OCI-LY7 (cell line): Measurements from ENCODE around the gene SEMA5A. TPM values are rescaled to one million over a fixed set of nuclear protein-coding genes. Genes with fewer than 3 reads are reported as not detected.

ENCODE experiments used
- BruUV-seq: library from RNA; stranded (reverse); fragments of 400-500 nt; replicated peaks from 2 replicates; lab custom pipeline; 2021; lab: Mats Ljungman, UMichigan
- CTCF ChIA-PET: fragments of 300-600 bp; sonication (Branson Sonifier 250); formaldehyde crosslinking; loops from one replicate; lab custom pipeline; 2022; ENCODE audit warnings: antibody characterized with exemption; ENCODE audit not compliant: unreplicated experiment; lab: Charles Lee
- POLR2A ChIA-PET: fragments of 300-600 bp; sonication (Branson Sonifier 250); formaldehyde crosslinking; loops from one replicate; lab custom pipeline; 2022; ENCODE audit warnings: antibody characterized with exemption; lab: Charles Lee
- DNase-seq: peaks from one replicate; pipeline ENCODE4 v3.0.0-alpha.2; 2015; ENCODE audit warnings: low spot score
- H2AFZ ChIP-seq: fragments of 200-600 bp; sonication (generic), shearing (Covaris generic); 2 replicates; pipeline ENCODE4 v1.6.1; 2014; ENCODE audit warnings: mild to moderate bottlenecking, antibody characterized with exemption, low read length, moderate library complexity
- H3K27ac ChIP-seq: fragments of 200-600 bp; sonication (generic); 2 replicates; pipeline ENCODE4 v1.5.1; 2014; ENCODE audit warnings: mixed run types, low read depth, mild to moderate bottlenecking, moderate library complexity, low read length, inconsistent platforms; ENCODE audit not compliant: poor library complexity, severe bottlenecking
- H3K36me3 ChIP-seq: fragments of 200-600 bp; sonication (generic); 2 replicates; pipeline ENCODE4 v1.6.1; 2014; ENCODE audit warnings: mild to moderate bottlenecking, antibody characterized with exemption, low read length, moderate library complexity, mixed read lengths; ENCODE audit not compliant: insufficient read depth
- H3K4me1 ChIP-seq: fragments of 200-600 bp; sonication (generic); 2 replicates; pipeline ENCODE4 v1.5.1; 2014; ENCODE audit warnings: mild to moderate bottlenecking, low read length; ENCODE audit not compliant: insufficient read depth, poor library complexity, severe bottlenecking
- H3K4me2 ChIP-seq: fragments of 200-600 bp; sonication (generic); 2 replicates; pipeline ENCODE4 v1.6.1; 2014; ENCODE audit warnings: mild to moderate bottlenecking, low read length
- H3K4me3 ChIP-seq: fragments of 200-600 bp; sonication (generic); 2 replicates; pipeline ENCODE4 v1.5.1; 2014; ENCODE audit warnings: mild to moderate bottlenecking, low read depth, low read length; ENCODE audit not compliant: poor library complexity, severe bottlenecking
- H3K79me2 ChIP-seq: fragments of 200-600 bp; sonication (generic); 2 replicates; pipeline ENCODE4 v1.6.1; 2016; ENCODE audit warnings: low read depth, mild to moderate bottlenecking, low read length, moderate library complexity, mixed read lengths; ENCODE audit not compliant: insufficient read depth
- H3K9me2 ChIP-seq: fragments of 200-600 bp; sonication (generic); 2 replicates; pipeline ENCODE4 v1.6.1; 2016; ENCODE audit warnings: mild to moderate bottlenecking, low read length, mixed read lengths; ENCODE audit not compliant: insufficient read depth
- H3K9me3 ChIP-seq: fragments of 200-600 bp; sonication (generic); 2 replicates; pipeline ENCODE4 v1.6.1; 2014; ENCODE audit warnings: mild to moderate bottlenecking, mixed run types, low read length, mixed read lengths
- H4K20me1 ChIP-seq: fragments of 200-600 bp; sonication (generic); 2 replicates; pipeline ENCODE4 v1.6.1; 2014; ENCODE audit warnings: mild to moderate bottlenecking, antibody characterized with exemption, low read length, moderate library complexity, mixed read lengths; ENCODE audit not compliant: insufficient read depth
- CTCF ChIP-seq: fragments of 200-600 bp; sonication (generic); conservative IDR thresholded peaks from 2 replicates; pipeline ENCODE4 v1.5.1; 2014; ENCODE audit warnings: mild to moderate bottlenecking, antibody characterized with exemption, low read length, moderate library complexity, mixed read lengths
- EZH2phosphoT487 ChIP-seq: fragments of 200-600 bp; sonication (generic); IDR thresholded peaks from 2 replicates; pipeline ENCODE4 v1.6.1; 2018; ENCODE audit warnings: low read depth, borderline replicate concordance, mild to moderate bottlenecking, mixed run types, antibody characterized with exemption, low read length, moderate library complexity, mixed read lengths
- intact Hi-C: fragments of 100-400 bp; cut with micrococcal nuclease; formaldehyde crosslinking; loops from one replicate; pipeline ENCODE4 v1.10.0; 2022; ENCODE audit not compliant: unreplicated experiment
- total RNA-seq, 2 experiments: library from RNA; depleted of rRNA in 1 of 2; stranded (reverse); fragments of >200 nt in 1 of 2; shearing (Covaris generic) in 1 of 2; gene quantifications; 2 replicates each; pipeline ENCODE4 v1.2.3, GENCODE V29; 2014 to 2022

SEMA5A gene
- total RNA-seq, 2 experiments from 2014 or later = not detected

- H3K4me1 ChIP-seq = no peaks in the 10 kb centered on the region
- intact Hi-C loops = no loop called here
- no peak overlapping the region for H2AFZ ChIP-seq
- H3K4me3 ChIP-seq = no peak overlapping the region
- H3K4me2 ChIP-seq = no peak overlapping the region
- no peaks in the 10 kb centered on the region for H3K9me3 ChIP-seq
- ChIA-PET CTCF (no interaction called here), POLR2A (no interaction called here)
- TF ChIP-seq EZH2phosphoT487 (no peak), CTCF (no peak)
- H4K20me1 ChIP-seq = no peaks in the 10 kb centered on the region
- no peak for DNase-seq
- no peaks in the 10 kb centered on the region for H3K9me2 ChIP-seq
- no peaks in the 10 kb centered on the region for H3K36me3 ChIP-seq
- H3K79me2 ChIP-seq = no peaks in the 10 kb centered on the region
- no TSS peak for BruUV-seq
- no peak overlapping the region for H3K27ac ChIP-seq
Observed at GRCh38 chr5:9089893-9090292, 456.0 kb downstream of the SEMA5A start.

- intact Hi-C loops = no loop called here
- no peak overlapping the region for H3K27ac ChIP-seq
- no peak for DNase-seq
- no TSS peak for BruUV-seq
- H4K20me1 ChIP-seq = no peaks in the 10 kb centered on the region
- no peak overlapping the region for H3K4me3 ChIP-seq
- no peaks in the 10 kb centered on the region for H3K36me3 ChIP-seq
- H3K4me1 ChIP-seq = no peaks in the 10 kb centered on the region
- H3K4me2 ChIP-seq = no peak overlapping the region
- ChIA-PET CTCF (no interaction called here), POLR2A (no interaction called here)
- H3K9me3 ChIP-seq = no peaks in the 10 kb centered on the region
- H3K9me2 ChIP-seq = no peaks in the 10 kb centered on the region
- TF ChIP-seq EZH2phosphoT487 (no peak), CTCF (no peak)
- no peak overlapping the region for H2AFZ ChIP-seq
- no peaks in the 10 kb centered on the region for H3K79me2 ChIP-seq
Observed at GRCh38 chr5:9082996-9083395, 462.9 kb downstream of the SEMA5A start.

GRCh38 chr5:9072701-9073100, 473.2 kb downstream of the SEMA5A start:
- H3K27ac ChIP-seq = no peak overlapping the region
- DNase-seq = no peak
- H3K9me2 ChIP-seq = no peaks in the 10 kb centered on the region
- H3K4me2 ChIP-seq = no peak overlapping the region
- CTCF ChIA-PET = no interaction called here
- no peaks in the 10 kb centered on the region for H3K9me3 ChIP-seq
- H3K79me2 ChIP-seq = no peaks in the 10 kb centered on the region
- no peaks in the 10 kb centered on the region for H3K4me1 ChIP-seq
- no peaks in the 10 kb centered on the region for H4K20me1 ChIP-seq
- H3K36me3 ChIP-seq = no peaks in the 10 kb centered on the region
- POLR2A ChIA-PET = no interaction called here
- no TSS peak for BruUV-seq
- H3K4me3 ChIP-seq = no peak overlapping the region
- H2AFZ ChIP-seq = no peak overlapping the region
- intact Hi-C loops = no loop called here
- TF ChIP-seq CTCF (no peak), EZH2phosphoT487 (no peak)
